SKM-1 treated with dmso at 0.1 percent for 144 hours (cell line): ENCODE data around the gene INCA1.
A peak's percentile ranks its signal among the peaks of the same experiment; 100 is the strongest.

Experiments used
- DNase-seq: peaks from one replicate; lab custom pipeline; 2025; ENCODE audit not compliant: unreplicated experiment; lab: John Stamatoyannopoulos, UW

The INCA1 gene

GRCh38 chr17:4972322-4972721, 25.0 kb downstream of the INCA1 start:
- no peak for DNase-seq

GRCh38 chr17:4971826-4972225, 25.5 kb downstream of the INCA1 start:
- no peak for DNase-seq

GRCh38 chr17:4970273-4970672, 27.0 kb downstream of the INCA1 start:
- DNase-seq = no peak

- no peak for DNase-seq
These were observed 27.7 kb downstream of the INCA1 start for GRCh38 chr17:4969551-4970173.

GRCh38 chr17:4969047-4969550, 28.2 kb downstream of the INCA1 start:
- DNase-seq = no peak

GRCh38 chr17:4968486-4969046, 28.8 kb downstream of the INCA1 start:
- no peak for DNase-seq

GRCh38 chr17:4967539-4968485, 29.5 kb downstream of the INCA1 start, which contains the start of gene SPAG7:
SPAG7 (minus strand) TSS chr17:4967817; CDS start chr17:4967804, 13 bp downstream.
- peak; percentile 58 for DNase-seq

GRCh38 chr17:4966844-4967538, 30.3 kb downstream of the INCA1 start:
- DNase-seq = peak; percentile 93

- DNase-seq = no peak
These were observed 31.9 kb downstream of the INCA1 start for GRCh38 chr17:4965311-4965986.

- DNase-seq = no peak
These were observed 36.9 kb downstream of the INCA1 start for GRCh38 chr17:4960279-4960922.

- DNase-seq = no peak
These were observed 37.9 kb downstream of the INCA1 start for GRCh38 chr17:4959261-4959965.

- DNase-seq = no peak
These were observed 39.2 kb downstream of the INCA1 start for GRCh38 chr17:4958102-4958501.

GRCh38 chr17:4956493-4957061, 40.7 kb downstream of the INCA1 start:
- DNase-seq = no peak

- no peak for DNase-seq
These were observed 42.2 kb downstream of the INCA1 start for GRCh38 chr17:4955091-4955490.

- DNase-seq = no peak
These were observed 43.8 kb downstream of the INCA1 start for GRCh38 chr17:4953451-4953961.

GRCh38 chr17:4951486-4951885, 45.8 kb downstream of the INCA1 start:
- DNase-seq = no peak

GRCh38 chr17:4950746-4951204, 46.5 kb downstream of the INCA1 start, which contains the start of gene ENO3:
ENO3 (plus strand) TSS chr17:4951119; CDS start chr17:4951830, 711 bp downstream.
- no peak for DNase-seq

- no peak for DNase-seq
These were observed 47.1 kb downstream of the INCA1 start for GRCh38 chr17:4950075-4950745.
